HG03575 (cell line): Measurements from ENCODE around the gene PHKA2.

ENCODE experiments used
- ATAC-seq: cut with Tn5 transposase; IDR thresholded peaks from one replicate; pipeline ENCODE4 v1.9.1; 2021; ENCODE audit not compliant: unreplicated experiment, insufficient number of reproducible peaks, low FRiP score; ENCODE audit errors: extremely low read depth

The PHKA2 gene

GRCh38 chrX:18937173-18937572 is 46.7 kb downstream of the PHKA2 start:
- ATAC-seq: no peak

- ATAC-seq: no peak
These were observed 48.0 kb downstream of the PHKA2 start for GRCh38 chrX:18935893-18936292.

GRCh38 chrX:18934708-18935107 is 49.2 kb downstream of the PHKA2 start:
- ATAC-seq: no peak

- no peak for ATAC-seq
These were observed 50.3 kb downstream of the PHKA2 start for GRCh38 chrX:18933617-18934016.

- ATAC-seq: no peak
These were observed 51.9 kb downstream of the PHKA2 start for GRCh38 chrX:18931972-18932371.

- no peak for ATAC-seq
These were observed 54.1 kb downstream of the PHKA2 start for GRCh38 chrX:18929775-18930174.

GRCh38 chrX:18927558-18927957 is 56.4 kb downstream of the PHKA2 start:
- no peak for ATAC-seq

GRCh38 chrX:18924507-18925088 is 59.3 kb downstream of the PHKA2 start:
- ATAC-seq: no peak

- ATAC-seq: no peak
These were observed 63.3 kb downstream of the PHKA2 start for GRCh38 chrX:18920566-18920965.

- no peak for ATAC-seq
These were observed 63.8 kb downstream of the PHKA2 start for GRCh38 chrX:18920079-18920478.

GRCh38 chrX:18917831-18918230 is 66.1 kb downstream of the PHKA2 start:
- ATAC-seq: no peak

- ATAC-seq: no peak
These were observed 77.6 kb downstream of the PHKA2 start for GRCh38 chrX:18906286-18906685.

GRCh38 chrX:18900401-18900976 is 83.4 kb downstream of the PHKA2 start:
- no peak for ATAC-seq

GRCh38 chrX:18899796-18900380 is 84.0 kb downstream of the PHKA2 start:
- ATAC-seq: no peak

- no peak for ATAC-seq
These were observed 85.4 kb downstream of the PHKA2 start for GRCh38 chrX:18898492-18898891.

GRCh38 chrX:18898091-18898490 is 85.8 kb downstream of the PHKA2 start:
- ATAC-seq: no peak

GRCh38 chrX:18897611-18898010 is 86.3 kb downstream of the PHKA2 start:
- no peak for ATAC-seq

GRCh38 chrX:18896680-18897544 is 87.0 kb downstream of the PHKA2 start:
- ATAC-seq: no peak

- no peak for ATAC-seq
These were observed 88.5 kb downstream of the PHKA2 start for GRCh38 chrX:18895189-18895951.
